ENCODE data around the gene CISD3.

CISD3 gene
- long read RNA-seq, donor 1, transcript CISD3-204 (4 exons, 2,074 nt) = major isoform, 22 of 31 reads
- long read RNA-seq, donor 1, transcript CISD3-206 (3 exons, 2,326 nt) = minor isoform, 9 of 31 reads
- long read RNA-seq, donor 1, partial matches to known transcripts = 0 of 31 reads
- long read RNA-seq, donor 1, other reads (novel, unspliced or antisense) = 0 of 31 reads
- long read RNA-seq, donor 2, transcript CISD3-204 (4 exons, 2,074 nt) = major isoform, 12 of 43 reads
- long read RNA-seq, donor 2, partial matches to known transcripts = 24 of 43 reads
- long read RNA-seq, donor 2, other reads (novel, unspliced or antisense) = 5 of 43 reads
- long read RNA-seq, donor 3, transcript CISD3-204 (4 exons, 2,074 nt) = major isoform, 8 of 8 reads
- long read RNA-seq, donor 3, partial matches to known transcripts = 0 of 8 reads
- long read RNA-seq, donor 3, other reads (novel, unspliced or antisense) = 0 of 8 reads
- long read RNA-seq, donor 4, transcript CISD3-204 (4 exons, 2,074 nt) = major isoform, 9 of 11 reads
- long read RNA-seq, donor 4, partial matches to known transcripts = 0 of 11 reads
- long read RNA-seq, donor 4, other reads (novel, unspliced or antisense) = 0 of 11 reads
- long read RNA-seq, donor 5, transcript CISD3-204 (4 exons, 2,074 nt) = major isoform, 17 of 81 reads
- long read RNA-seq, donor 5, partial matches to known transcripts = 40 of 81 reads
- long read RNA-seq, donor 5, other reads (novel, unspliced or antisense) = 21 of 81 reads
- long read RNA-seq, donor 6, transcript CISD3-204 (4 exons, 2,074 nt) = major isoform, 13 of 121 reads
- long read RNA-seq, donor 6, partial matches to known transcripts = 95 of 121 reads
- long read RNA-seq, donor 6, other reads (novel, unspliced or antisense) = 8 of 121 reads
- long read RNA-seq, donor 7 = 0 reads
- long read RNA-seq, donor 8, transcript CISD3-204 (4 exons, 2,074 nt) = major isoform, 15 of 18 reads
- long read RNA-seq, donor 8, partial matches to known transcripts = 0 of 18 reads
- long read RNA-seq, donor 8, other reads (novel, unspliced or antisense) = 0 of 18 reads

DNA sequence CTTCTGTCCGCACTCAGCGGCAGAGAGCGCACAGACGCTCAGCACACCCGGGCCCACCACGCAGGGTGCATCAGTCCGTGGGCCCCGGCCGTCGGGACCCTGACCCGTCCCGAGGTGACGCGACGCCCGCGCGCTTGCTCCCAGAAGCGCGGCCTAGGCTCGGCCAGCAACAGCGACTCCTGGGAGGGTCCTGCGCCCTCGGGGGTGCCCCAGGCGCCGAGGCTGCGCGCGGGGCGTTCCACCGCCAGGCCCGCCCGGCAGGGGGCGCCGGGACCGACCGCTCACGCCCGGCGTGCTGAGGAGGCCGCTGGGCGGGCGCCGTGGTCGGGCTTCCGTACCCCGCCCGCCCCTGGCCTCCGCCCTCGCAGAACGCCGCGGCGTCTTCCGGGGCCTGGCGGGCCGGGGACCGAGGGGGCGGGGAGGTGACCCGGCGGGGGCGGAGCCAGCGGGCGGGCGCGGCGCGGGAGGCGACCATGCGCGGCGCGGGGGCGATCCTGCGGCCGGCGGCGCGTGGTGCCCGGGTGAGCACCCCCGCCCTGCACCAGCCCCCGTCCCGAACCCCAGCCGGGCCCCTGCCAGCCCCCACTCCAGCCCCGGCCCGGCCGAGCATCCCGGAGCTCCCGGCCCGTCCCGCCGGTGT is at the start of gene CISD3:
Gene CISD3, plus strand, starts transcription at position 456 of the 640 bp plus-strand sequence. Its CDS starts 18 bp downstream, at position 474.
- DNase-seq = peak; percentile 82

DNA sequence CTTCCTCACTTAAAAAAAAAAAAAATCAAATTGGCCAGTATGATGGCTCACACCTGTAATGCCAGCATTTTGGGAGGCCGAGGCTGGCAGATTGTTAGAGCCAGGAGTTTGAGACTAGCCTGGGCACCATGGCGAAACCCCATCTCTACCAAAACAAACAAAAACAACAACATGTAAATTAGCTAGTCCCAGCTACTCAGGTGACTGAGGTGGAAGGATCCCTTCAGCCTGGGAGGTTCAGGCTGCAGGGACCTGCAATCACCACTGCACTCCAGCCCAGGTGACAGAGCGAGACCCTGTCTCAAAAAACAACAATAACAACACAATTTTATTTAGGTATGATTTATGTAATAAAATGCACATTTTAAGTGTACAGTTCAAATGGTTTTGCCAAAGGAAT is 49.0 kb upstream of the CISD3 start:
- no peak for DNase-seq

- no peak for DNase-seq
Observed at GRCh38 chr17:38685491-38685890, 44.6 kb upstream of the CISD3 start.

DNA sequence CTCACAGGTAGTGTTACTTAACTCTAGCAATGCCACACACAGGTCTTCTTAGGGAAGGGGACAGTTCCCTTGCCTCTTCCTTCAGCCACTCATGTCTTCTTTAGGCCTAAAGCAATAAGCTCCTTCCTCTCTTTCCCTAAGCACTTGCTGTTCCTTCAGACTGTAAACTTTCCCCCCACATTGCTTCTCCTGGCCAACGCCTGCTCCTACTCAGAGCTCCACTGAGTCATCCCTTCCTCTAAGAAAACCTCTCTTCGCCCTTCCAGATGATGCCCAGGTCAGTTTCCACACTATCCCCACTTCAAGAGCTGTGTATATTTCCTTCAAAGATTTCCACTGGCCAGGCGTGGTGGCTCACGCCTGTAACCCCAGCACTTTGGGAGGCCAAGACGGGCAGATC is 42.9 kb upstream of the CISD3 start:
- DNase-seq = no peak

- no peak for DNase-seq
Observed at GRCh38 chr17:38690386-38690785, 39.8 kb upstream of the CISD3 start.

DNA sequence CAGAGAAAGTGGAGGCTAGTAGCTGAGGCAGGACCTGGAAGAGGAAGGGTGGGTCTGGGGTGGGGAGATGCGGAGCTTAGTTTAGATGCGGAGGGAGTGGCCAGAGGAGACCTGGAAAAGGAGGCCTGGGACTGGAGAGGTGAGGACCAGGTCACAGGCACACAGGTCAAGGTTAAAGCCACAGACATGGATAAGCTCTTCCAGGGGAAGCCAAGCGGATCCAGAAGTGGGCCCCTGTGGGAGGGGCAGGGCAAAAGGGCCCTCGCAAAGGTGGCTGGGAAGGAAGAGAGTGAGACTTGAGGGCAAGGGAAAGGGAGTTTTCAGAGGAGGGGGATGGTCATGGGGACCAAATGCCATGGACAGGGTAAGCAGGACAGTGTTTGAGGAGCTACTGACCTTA is 39.0 kb upstream of the CISD3 start:
- no peak for DNase-seq

- DNase-seq = peak; percentile 28
Observed at GRCh38 chr17:38693700-38694329, 36.3 kb upstream of the CISD3 start.

- no peak for DNase-seq
Observed at GRCh38 chr17:38697061-38697820, 32.9 kb upstream of the CISD3 start.

DNA sequence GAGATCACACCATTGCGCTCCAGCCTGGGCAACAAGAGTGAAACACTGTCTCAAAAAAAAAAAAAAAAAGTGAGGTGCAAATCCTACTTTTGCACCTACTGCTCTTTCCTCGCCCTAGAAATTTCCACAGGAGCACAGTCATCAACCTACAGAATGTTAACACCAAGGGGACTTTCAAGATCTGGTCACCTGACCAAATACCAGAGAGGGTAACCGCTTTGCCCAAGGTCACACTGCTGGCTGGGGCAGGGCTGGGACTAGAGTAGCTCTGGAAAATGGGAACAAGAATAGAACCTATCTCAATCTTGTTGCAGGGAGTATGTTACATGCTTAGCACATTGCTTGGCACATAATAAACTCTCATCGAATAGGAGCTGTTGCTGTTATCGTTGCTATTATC is 31.4 kb upstream of the CISD3 start:
- DNase-seq = no peak

DNA sequence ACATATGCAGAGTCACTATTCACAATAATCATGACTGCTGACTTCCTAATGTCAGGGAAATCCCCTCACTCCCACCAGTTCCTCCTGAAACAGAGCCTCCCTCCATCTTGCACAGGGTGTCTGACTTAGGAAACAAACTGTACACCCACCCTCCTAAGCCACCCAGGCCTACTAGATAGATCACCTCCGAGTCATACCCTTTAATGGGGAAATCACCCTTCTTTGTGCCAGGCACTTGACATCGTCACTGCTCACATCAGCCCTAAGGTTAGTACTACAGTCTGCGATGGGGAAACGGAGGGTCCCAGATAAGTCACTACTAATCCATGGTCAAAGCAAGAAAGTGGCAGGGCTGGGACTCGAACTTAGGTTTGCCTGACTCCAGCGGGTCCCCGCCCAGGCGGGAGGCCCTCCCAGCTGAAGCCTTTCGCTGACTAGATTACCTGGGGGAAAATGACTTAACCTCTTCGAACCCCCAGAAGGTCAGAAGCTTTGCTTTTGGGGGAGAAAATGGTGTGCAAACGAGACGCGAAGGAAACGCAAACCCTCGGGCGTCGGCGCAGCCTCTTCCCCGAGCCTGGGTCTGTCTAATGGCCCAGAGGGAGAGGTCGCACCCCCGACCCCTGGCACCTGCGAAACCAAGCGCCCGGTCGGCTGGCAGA is 28.5 kb upstream of the CISD3 start:
- no peak for DNase-seq

DNA sequence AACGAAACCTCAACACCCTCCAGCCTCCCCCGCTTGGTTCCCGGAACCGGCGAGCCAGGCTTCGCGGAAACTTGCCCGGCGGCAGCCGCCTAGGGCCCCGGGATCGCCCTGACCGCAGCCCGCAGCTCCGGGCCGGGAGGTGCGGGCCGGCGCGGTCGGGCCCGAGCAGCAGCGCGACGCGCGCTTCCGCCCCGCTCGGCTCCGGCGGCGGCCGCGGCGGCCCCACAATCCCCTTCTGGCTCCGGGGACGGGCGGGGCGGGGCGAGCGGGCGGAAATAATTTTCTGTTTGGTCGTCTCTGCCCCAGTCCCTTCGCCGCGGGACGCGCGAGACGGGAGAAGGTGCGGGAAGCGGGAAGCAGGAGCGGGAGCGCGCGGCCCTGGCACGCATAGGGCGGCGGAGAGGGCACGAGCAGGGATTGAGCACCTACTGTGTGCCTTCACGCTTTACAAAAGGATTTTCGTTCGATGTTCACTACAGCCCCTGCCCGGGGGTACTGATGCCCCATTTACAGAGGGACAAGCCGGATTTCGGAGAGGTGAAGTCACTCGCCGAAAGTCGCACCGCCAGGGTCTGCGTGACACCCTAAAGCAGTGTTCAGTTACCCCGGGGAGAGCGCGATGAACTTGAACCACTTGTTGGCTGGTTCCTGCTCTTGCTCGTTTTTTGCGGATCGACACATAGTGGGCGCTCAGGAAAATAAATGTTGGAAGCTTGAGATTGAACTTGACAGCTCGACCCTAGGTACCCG is 27.8 kb upstream of the CISD3 start:
- peak; percentile 89 for DNase-seq

- no peak for DNase-seq
Observed at GRCh38 chr17:38702916-38703741, 27.0 kb upstream of the CISD3 start.

- DNase-seq = peak; percentile 84
Observed at GRCh38 chr17:38703742-38704605, 26.2 kb upstream of the CISD3 start.

DNA sequence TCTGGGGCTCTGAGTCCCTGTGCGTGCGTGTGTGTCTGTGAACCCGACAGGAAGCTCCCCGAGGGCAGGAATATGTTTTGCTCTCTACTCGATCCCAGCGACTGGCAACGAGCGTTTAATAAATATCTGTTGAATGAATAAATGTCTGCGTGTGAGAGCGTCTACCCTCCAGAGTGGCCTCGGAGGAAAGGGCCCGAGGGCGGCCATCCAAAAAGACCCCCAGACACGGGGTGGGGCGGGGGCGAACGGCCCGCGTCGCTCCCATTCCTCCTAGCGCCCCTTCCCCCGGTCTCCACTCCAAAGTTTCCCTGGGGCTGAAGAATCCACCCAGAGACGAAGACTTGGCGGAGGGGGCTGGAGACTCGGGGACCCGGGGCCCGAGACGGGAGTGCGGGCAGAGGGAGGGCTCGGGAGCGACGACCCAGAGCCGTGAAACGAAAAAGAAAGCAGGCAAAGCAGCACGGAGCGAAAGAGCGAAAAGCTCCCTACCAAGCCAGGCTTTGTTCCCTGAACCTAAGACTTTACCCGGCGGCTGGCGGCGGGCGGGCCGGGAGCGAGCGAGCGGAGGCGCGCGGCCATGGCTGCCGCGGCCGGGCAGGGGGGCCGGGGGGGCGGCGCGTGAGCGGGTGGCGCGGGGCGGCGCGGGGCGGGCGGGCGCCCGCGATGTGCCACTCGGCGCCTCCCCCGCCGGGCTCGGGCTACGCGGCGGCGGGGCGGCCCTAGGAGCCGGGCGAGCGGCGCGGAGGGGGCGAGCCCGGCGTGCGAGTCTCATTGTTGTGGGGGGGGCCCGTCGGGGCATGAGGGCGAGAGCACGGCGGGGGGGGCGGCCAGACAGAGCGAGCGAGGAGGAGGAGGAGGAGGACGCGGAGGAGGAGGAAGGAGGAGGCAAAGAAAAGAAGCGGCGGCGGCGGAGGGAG is 25.3 kb upstream of the CISD3 start, which contains the start of gene MLLT6:
Gene MLLT6, plus strand, starts transcription at position 668 of the 917 bp plus-strand sequence. CDS start 360 bp downstream, outside the sequence.
- peak; percentile 85 for DNase-seq

DNA sequence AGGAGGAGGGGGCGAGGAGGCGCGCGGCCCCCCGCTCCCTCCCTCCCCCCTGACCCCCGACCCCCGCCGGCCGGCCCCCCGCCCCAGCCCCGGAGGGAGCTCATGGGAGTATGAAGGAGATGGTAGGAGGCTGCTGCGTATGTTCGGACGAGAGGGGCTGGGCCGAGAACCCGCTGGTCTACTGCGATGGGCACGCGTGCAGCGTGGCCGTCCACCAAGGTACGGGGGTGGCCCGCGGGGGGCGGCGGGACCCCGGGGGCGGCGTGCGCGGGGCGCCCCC is 24.7 kb upstream of the CISD3 start:
- DNase-seq = no peak

GRCh38 chr17:38705803-38706504 is 24.2 kb upstream of the CISD3 start:
- DNase-seq = peak; percentile 76

Data from right kidney (tissue), 9 donors.